MV-4-11 (cell line): ENCODE measurements around the gene ERRFI1.

Experiments used
- DNase-seq: peaks from one replicate; lab custom pipeline; 2025; lab: John Stamatoyannopoulos, UW

Gene ERRFI1

DNA sequence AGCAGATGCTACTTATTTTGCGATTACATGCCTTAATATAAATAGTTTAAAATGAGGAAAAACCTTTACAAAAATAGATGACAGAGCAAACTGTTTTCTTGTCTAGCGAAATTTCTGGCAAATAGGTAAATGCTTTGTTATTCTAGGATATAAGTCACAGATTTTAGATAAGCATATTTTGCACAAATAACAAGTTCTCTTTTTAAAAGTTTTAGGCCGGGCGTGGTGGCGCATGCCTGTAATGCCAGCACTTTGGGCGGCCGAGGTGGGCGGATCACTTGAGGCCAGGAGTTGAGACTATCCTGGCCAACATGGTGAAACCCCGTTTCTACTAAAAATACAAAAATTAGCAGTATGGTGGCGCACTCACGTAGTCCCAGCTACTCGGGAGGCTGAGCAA lies 20.3 kb upstream of the ERRFI1 start:
- DNase-seq = no peak

DNA sequence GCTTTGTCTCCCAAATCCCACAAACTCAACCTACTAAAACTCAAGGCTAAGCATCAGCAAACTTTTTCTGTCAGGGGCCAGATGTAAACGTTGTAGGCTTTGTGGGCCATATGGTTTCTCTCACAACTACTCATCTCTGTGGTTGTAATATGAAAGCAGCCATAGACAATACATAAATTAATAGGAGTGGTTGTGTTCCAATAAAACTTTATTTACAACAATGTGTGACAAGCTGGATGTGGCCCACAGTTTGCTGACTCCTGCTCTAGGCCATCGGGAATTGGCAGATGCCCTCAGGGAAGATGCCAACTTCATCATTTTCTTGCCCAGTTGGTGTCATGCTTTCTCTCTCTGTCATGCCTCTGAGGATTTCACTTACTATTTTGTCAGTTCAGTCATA lies 17.5 kb upstream of the ERRFI1 start:
- no peak for DNase-seq

DNA sequence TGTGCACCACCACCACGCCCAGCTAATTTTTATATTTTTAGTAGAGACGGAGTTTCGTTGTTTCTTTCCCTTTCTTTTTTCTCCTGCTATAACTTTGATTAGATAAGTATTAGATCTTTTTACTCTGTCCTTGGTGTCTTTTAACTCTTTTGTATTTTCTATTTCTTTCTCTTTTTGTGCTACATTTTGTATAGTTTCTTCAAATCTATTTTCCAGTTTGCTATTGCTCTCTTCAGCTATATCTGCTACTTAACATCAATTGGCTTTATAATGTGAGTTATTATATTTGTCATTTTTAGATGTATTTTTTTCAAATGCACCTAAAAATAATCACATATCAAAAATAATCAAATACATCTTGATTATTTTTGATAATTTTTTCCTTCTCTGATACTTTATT lies 16.0 kb upstream of the ERRFI1 start:
- no peak for DNase-seq

DNA sequence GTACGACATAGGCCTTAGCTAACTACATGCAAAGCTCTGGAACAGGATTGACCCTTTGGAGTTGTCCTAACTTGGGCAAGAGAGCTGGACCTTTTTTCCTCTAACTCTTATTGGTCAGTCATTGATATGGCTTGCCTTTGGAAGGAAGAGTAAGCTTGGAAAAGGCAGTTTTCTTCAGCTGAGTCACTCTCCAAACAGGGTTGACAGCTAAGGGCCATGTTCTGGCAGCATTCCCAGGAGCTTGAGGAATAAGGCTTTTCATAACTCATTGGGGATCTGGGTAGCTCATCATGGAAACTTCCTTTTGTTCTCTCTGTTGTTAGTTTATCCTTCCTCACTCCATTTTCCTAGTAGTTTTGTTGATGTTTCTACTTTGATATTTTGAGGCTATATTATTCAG lies 14.5 kb upstream of the ERRFI1 start:
- no peak for DNase-seq

DNA sequence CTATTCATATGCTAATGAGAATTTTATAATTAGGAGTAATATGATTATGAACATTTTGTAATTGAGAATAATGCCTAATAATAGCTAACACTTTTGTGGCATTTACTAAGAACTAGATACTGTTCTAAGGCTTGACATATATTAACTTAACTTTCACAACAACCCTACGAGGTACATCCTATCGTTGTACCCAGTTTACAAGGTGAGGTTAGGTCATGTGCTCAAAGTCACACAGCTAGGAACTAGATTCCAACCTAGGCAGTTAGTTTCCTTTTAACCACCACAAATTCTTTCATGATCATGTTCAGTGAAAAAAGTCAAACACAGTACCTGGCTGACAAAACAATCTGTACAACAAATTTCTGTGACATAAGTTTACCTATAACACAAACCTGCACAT lies 13.0 kb upstream of the ERRFI1 start:
- no peak for DNase-seq

DNA sequence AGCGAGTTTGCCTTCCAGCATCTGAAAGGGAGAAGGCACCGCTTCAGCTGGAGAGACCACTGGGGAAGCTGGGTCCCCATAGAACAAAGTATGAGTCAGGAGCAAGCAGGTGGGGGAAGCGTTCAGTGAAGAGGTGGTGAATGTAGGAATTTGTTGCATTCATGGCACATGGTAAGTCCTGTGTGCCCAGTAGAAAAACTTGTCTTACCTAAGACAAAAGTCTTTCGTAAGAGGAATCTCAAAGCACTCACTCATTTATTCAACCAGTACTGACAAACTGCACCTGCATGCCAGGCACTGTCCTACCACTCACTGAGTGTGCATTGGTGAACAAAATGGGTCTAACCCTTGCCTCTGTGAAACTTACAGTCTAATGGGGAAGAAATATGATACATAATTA lies 9.2 kb upstream of the ERRFI1 start:
- no peak for DNase-seq

DNA sequence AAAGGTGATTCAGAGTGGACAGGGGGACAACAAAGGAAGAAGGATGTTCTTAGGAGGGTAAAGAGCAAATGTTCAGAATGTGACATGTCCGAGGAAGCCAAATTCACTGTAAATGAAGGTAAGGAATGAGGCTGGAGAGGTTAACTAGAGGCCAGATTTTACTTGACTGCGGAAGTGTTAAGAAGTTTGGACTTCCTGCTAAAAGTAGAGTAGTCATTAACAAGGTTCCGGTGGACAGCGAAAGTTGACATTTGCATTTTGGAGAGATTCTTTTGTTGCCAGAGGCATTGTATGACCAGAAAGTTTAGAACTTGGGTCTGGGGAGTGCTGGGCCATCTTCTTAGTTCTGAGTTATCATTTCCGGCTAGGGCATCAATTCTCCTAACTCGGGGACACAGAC lies 7.2 kb upstream of the ERRFI1 start:
- no peak for DNase-seq

DNA sequence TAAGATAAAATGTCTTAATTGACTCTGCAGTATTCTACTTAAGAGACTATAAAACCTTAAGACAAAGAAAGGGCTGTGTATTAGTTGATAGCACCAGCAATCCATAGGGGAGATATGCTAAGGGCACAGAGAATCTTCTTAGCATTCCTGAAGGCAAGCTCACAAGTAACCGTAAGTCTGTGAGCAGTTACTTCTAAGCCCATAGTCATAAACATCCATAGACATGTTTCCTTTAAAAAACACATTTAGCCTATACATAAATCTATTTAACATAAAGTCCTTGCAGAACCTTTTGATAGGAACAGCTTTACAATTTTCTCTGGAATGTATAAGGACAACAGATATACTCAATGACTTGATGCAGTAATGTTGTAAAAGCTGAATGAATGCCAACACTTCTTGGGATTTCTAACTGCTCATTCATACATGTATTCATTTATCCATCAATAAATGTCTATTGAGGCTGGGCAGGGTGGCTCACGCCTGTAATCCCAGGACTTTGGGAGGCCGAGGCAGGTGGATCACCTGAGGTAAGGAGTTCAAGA lies 6.3 kb upstream of the ERRFI1 start:
- no peak for DNase-seq

DNA sequence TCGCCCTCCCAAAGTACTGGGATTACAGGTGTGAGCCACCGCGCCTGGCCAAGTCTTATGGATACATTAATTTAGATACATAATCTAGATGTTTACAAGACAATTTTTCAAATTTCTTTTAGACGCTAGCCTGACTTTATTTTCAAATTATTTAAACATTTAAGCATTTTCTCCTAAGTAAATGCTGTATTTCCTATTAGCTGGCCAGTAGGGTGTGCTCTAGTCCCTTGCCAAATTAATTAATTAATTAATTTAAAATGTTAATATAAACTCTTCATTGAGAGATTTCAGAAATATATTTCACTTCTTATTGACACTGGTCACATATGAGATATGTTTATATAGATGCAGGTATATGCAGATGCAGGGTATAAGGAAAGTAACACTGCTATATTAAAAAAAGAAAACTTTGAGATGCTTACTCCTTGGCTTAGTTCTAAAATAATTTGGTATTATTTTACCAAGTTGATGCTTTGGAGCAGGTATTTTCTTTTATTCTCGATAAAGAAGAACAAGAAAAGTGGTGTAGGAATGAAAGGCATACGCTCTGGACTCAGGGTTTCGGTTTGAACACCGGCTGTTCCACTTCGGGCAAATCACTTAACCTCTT lies 5.2 kb upstream of the ERRFI1 start:
- DNase-seq = peak; percentile 9

DNA sequence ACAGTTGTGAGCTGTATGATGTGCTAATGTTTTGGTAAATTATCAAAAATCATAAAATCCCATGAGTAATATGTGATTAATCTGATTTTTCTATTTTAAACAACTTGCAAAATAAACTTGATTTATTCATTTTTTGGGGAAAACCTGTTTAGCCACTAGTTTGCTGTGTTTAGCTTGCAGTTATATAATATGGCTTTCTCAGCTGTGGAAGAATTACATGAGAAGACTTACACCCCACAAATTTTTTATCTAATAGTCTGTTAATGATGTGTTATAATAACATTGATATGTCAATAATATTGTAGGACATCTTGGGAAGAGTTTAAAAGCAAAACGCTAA lies 2.4 kb upstream of the ERRFI1 start:
- DNase-seq = no peak

DNA sequence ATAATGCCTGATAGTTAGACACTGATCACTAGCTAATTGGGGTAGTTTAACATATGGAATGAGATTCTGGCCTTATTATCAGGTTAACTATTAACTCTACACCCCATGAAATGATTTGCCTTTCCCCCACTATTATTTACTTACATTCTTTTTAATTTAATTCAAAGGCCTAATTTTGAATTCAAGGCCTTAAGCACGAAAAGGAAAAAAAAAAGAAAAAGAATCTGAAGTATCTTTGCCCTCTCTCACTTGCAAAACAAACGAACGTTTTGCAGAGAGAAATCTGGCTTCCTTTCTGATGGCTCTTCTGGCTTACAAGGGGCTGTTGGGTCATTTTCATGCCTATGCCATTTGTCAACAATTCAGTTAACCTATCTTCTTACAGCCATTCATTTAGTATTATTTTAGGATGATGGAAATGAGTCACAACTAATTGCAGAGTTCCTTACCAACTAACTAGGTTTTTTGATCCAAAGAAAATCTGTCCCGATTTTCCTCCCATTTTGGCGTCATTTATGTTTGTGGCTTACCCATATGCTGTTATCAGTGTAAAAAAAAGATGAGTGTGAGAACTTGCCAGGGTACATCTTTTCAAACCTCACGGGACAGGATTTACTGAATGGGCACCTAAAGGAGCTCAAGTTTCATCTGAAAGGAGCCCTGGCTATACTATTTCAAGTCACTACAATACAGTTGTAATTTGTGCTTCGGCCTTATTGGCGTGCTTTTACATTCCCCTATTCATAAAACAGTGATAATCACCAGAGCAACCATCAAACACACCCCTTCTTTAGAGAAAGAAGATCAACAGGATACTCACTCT lies 1.9 kb upstream of the ERRFI1 start:
- DNase-seq = no peak

DNA sequence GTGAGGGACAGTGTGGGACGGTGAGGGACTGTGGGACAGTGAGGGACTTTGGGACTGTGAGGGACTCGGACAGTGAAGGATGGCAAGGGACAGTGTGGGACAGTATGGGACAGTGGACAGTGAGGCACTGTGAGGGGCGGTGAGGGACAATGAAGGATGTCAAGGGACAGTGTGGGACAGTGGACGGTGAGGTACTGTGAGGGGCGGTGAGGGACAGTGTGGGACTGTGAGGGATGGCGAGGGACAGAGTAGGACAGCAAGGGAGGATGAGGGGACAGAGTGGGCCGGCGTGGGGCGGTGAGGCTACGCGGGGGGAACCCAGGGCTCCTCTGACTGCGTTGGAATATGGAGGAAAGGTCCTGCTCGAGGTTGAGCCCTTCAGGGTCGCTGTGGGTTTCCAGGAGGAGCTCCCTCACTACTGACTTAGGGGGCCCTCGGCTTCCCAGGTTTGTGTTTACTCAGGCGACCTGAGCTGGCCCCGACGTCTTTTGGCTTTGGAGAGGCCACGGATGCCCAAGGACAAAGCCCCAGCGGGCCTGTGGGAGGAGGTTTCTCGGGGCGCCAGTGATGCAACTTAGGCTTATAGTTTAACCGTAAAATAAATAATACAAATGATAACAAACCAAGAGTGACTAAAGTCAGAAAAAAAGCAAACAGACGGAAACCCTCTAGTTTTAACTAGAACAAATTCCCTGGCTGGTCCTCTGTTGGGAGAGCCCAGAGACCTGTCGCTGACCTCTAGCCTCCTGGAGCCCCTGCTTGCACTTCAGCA lies 1.1 kb upstream of the ERRFI1 start:
- DNase-seq = no peak

DNA sequence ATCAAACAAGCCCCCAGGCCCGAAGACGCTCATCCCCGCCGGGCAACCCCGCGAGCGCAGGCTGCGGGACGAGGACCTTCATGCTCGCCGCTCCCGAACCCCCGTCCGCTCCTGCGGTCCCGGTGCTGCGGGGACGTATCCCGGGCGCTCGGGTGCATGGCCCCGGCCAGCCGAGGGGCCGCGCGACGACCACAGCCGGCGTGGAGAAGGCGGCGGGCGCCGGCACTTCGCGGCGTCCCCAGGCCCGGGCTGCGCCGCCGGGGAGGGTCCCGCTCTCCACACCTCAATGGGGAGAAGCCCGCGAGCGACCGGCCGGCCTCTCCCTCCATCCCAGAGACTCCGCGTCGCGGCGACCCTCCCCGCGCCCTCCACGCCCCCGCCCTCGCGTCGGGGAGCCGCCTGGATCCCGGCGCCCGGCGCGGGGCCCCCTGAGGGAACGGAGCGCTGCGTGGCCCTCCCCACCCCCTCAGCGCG lies 401 bp downstream of the ERRFI1 start:
- no peak for DNase-seq

DNA sequence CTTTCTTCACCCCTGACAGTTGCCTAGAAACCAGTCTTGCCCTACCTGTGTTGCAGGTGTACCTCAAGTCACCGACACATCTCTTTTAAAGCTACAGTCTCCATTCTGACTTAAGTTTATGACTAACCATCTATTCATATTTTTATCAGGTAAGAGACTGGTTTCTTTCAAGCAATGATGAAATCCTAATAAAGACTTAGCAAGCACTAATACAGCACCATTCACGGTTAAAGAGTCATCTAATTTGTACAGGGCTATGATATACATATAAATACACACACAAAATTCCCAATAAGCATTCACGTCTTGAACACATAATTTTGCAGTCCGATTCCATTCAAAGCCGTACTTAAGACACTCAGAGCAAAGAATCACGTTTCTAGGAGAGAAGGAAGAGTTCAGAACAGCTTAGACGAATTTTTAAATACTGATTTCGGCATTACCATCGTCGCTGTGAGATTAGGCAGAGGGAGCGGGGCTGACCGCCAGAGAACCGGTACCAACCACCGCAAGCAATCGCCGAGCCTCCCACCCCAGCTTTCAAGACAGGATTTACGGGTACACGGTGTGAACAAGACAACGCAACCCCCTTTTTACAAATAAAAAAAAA lies 943 bp downstream of the ERRFI1 start:
- DNase-seq = no peak

DNA sequence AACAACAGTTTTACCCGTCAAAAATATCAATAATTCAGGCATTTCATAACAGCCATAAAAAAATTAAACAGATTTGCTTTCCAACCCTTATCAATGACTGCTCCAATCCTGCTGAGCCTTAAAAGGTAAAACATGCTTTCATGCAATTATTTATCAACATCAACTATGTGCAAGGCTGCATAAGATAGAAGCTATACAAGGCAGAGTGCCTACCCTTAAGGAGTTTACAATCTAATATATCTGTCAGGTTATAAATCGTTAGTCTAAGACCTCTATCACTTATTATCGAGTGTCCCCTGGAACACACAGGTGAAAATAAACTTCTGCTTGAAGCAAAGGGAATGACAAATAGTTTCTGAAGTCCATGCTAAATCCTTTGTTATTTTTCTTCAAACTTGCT lies 1.8 kb downstream of the ERRFI1 start:
- DNase-seq = no peak

DNA sequence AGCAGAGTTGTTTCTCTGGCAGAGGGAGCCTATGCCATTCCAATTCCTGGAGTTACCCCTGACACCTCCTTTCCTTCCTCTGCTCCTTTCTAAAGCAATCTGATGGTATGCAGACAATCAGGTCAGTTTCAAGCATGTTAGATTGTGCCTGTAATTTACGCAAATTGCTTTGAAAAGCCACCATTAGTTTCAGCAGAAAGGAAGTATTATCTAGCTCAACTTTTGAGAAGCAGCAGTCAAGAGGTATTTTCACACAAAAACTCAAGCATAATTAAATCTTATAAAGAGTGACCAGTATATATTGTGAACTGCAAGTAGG lies 2.2 kb downstream of the ERRFI1 start:
- DNase-seq = no peak

DNA sequence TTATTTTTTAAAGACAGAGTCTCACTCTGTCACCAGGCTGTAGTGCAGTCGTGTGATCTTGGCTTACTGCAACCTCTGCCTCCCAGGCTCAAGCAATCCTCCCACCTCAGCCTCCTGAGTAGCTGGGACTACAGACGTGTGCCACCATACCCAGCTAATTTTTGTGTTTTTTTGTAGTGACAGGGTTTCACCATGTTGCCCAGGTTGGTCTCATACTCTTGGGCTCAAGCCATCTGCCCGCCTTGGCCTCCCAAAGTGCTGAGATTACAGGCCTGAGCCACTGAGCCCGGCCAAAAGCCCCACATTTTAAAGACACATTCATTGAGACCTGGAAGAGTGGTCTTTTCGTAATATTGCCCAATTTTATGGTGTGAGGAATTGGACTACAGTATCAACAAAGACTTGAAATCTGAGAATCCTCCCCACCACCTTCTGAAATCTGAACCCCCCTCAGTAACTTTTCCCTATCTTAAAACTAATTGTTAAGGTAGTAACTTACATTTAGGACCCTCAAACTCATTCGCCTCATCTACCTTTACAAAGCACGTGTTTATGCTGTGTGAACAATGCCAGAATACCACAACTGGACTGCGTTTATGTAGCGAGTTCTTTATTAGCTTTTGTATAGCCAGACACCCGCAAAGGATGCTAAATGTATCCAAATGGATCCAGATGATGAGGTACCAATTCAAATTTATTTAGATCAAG lies 2.7 kb downstream of the ERRFI1 start:
- no peak for DNase-seq

DNA sequence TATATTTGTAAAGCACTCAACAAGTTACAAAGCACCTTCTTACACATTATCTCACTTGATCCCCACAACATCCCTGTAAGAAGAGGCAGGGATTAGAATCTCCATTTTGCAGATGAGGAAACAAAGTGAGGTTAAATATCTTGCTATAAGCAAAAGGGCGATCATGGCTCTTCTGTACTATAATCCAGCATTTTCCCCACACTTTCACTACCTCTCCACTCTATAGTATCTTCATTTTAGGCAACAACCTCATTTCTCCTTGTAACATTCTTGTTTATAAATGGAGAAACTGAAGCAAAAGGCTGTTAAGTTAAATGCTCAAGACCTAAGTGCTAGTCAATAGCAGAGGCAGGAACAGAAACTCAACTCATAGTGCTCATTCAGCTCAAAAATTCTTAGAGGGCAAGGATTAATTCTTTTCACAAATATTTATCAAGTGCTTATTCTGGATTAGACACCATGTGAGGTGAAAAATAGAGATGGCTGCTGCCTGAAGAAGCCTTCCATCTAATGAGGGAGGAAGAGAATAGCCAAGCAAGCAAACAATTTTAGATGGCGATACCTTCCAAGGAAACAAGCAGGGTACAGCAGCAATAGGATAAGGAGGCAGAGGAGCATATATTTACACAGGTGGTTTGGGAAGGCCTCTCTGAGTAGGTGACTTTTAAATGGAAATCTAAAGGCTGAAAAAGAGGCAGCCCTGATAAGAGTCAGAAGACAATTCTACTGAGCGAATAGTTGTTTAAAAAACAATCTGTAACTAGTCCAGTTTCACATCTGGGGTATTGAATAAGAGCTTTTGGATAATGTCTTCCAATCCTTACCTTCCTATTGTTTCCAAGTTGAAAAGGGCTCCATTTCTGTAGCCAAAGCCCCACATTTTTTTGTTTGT lies 3.5 kb downstream of the ERRFI1 start:
- DNase-seq = no peak

DNA sequence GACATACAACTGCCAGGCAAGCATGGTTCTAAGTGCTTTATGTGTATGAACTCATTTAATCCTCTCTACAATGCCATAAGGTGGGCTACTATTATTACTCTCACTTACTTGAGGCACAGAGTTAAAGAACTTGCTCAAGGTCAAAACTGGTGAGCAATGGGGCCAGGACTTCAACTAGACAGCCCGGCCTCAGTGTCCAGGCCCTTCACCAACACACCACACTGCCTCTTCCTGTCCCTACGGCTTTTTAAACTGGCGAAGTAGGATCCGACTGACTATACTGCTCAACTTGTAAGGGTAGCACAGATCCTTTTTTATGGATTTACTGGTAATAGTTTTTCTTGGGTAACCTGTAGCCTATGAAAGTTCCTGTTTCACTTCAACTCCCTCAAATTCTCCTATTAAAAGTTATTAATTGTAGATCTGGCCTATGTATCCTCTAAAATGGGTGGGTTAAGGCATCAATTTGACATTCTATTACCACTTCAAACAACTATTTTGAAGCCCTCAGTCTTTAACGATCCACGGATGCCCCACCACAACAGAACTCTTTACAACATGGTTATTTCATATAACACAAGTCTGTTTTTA lies 4.3 kb downstream of the ERRFI1 start:
- DNase-seq = no peak

DNA sequence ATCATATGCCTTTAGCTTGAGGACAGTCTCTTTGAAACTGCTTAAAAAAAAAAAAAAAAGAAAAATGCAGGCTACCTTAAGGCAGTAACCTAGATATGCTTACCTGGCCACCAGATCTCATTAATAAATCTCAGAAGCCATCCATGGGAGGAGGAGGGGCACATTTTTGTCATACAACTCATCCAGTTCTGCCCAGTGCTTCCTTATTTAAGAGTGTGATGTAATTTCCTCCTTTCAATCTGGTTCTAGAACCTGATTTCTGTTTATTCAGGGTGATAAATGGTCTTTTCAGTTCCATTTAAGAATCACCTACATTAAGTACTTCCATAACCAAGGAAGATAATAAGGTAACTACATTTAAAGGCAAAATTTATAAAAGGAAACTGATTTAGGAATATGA lies 6.1 kb downstream of the ERRFI1 start:
- peak; percentile 46 for DNase-seq

DNA sequence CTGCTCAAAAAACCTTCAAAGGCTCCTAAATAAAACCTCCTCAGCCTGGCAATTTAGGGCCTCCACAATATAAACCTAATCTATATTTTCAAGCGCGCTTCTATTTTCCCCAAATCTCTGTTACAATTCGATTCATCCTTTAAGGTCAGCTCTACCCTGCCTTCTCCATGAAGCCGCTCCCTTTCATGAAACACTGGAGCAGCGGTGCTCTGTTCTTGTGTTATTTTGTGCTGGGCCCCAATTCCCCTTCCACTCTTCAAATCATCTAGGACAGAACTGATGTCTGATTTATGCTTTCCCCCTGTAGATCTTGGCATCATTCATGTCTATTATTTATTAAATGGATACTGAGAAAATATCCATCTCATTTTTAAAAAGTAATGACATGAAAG lies 6.9 kb downstream of the ERRFI1 start:
- no peak for DNase-seq
